SJCRH30 (cell line): ENCODE measurements around the gene CD200R1L. TPM values are rescaled to one million over a fixed set of nuclear protein-coding genes. Genes with fewer than 3 reads are reported as not detected.

ENCODE experiments used
- DNase-seq, 2 experiments: peaks; one replicate each; pipeline ENCODE4 v3.0.0-alpha.2; 2015 to 2020
- H3K27ac ChIP-seq: fragments of 250-450 bp; sonication (Bioruptor Pico); 2 replicates; pipeline ENCODE4 v1.5.1; 2020; ENCODE audit warnings: mild to moderate bottlenecking, moderate library complexity
- H3K27me3 ChIP-seq: fragments of 250-450 bp; sonication (Bioruptor Pico); 2 replicates; pipeline ENCODE4 v1.5.1; 2020; ENCODE audit warnings: mild to moderate bottlenecking, moderate library complexity
- H3K36me3 ChIP-seq: fragments of 250-450 bp; sonication (Bioruptor Pico); 2 replicates; pipeline ENCODE4 v1.5.1; 2020; ENCODE audit warnings: mild to moderate bottlenecking, moderate library complexity
- H3K4me1 ChIP-seq: fragments of 250-450 bp; sonication (Bioruptor Pico); 2 replicates; pipeline ENCODE4 v1.5.1; 2020; ENCODE audit warnings: mild to moderate bottlenecking, moderate library complexity
- H3K4me3 ChIP-seq: fragments of 250-450 bp; sonication (Bioruptor Pico); 2 replicates; pipeline ENCODE4 v1.5.1; 2020; ENCODE audit warnings: mild to moderate bottlenecking, moderate library complexity
- H3K9me3 ChIP-seq: fragments of 250-450 bp; sonication (Bioruptor Pico); replicated peaks from 2 replicates; pipeline ENCODE4 v1.5.1; 2020; ENCODE audit warnings: mild to moderate bottlenecking, moderate library complexity
- total RNA-seq: library from RNA; depleted of rRNA; stranded (reverse); fragments of >200 nt; shearing (Covaris generic); gene quantifications from 2 replicates; pipeline ENCODE4 v1.2.3, GENCODE V29; 2014

CD200R1L gene
- total RNA-seq, 1 experiment from 2014 or later = not detected

DNA sequence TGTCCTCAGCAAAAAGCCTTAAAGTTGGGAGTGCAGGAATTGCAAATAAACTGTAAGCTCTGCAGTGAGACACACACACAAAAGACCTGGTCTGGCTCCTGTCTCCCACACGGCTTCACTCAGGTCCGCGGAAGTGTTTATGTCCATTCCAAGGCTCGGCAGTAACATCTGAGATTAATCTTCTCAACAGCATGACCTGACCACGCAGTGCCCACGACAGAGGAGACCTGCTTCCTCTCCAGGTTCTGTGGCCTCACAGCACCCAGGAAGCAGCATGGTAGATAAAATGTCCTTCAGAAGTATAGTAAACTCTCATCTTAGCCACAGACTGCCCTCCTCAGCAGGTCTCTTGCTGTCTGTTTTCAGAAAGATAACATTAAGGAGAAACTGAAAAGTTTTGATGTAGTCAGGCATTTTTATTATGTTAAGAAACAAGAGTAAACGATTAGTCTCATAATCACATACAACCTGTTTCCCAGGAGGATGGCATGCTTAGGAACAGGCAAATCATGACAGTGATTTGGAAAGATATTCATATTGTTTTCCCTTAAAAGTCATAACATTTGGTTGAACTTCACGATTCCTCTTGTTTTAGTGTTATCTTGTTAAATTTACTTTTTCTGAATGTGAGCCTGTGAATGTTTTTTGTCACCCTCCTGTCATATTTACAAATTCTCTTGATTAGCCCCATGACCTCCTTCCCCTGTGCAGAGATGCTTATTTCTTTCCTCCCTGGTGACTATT, 34.6 kb downstream of the CD200R1L start:
- Histone ChIP-seq H3K9me3 (peaks cover 4% of the 10 kb centered on the region; the same call in 1 of the 2 replicates), H3K4me3 (no peak overlapping the region), H3K27me3 (no peaks in the 10 kb centered on the region), H3K27ac (peak overlapping the region; percentile 23; the same call in 1 of the 2 replicates), H3K4me1 (peaks cover 32% of the 10 kb centered on the region), H3K36me3 (no peaks in the 10 kb centered on the region)
- DNase-seq = peak in 1 of 2 experiments; percentile 20

GRCh38 chr3:112811131-112811884, 35.4 kb downstream of the CD200R1L start:
- Histone ChIP-seq H3K36me3 (no peaks in the 10 kb centered on the region), H3K27me3 (no peaks in the 10 kb centered on the region), H3K4me3 (no peak overlapping the region), H3K27ac (peak overlapping the region; percentile 23; the same call in 1 of the 2 replicates), H3K4me1 (peaks cover 32% of the 10 kb centered on the region), H3K9me3 (peaks cover 4% of the 10 kb centered on the region; the same call in 1 of the 2 replicates)
- DNase-seq = peak; percentile 38 to 60

DNA sequence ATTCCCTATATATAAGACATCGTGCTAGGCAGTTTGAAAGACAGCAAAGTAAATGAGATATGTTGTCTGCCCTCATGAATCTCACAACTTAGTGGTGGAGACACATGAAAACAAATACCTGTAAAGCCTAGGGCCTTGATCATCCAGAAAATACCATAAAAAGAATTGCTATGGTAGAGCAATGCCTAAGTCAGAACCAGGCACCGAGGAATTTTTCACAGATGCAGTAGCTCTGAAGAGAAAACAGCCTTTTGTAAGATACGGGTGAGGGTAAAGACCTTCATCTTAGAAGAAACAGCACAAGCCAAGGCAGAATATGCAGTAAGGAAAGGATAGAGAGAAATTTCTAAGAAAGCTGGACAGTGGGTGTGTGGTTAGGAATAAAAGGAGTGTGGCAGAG, 36.1 kb downstream of the CD200R1L start:
- DNase-seq = no peak
- Histone ChIP-seq H3K27ac (no peak overlapping the region; the same call in 1 of the 2 replicates), H3K36me3 (no peaks in the 10 kb centered on the region), H3K4me1 (peaks cover 28% of the 10 kb centered on the region), H3K4me3 (no peak overlapping the region), H3K27me3 (no peaks in the 10 kb centered on the region), H3K9me3 (no peaks in the 10 kb centered on the region; the same call in 1 of the 2 replicates)

GRCh38 chr3:112808136-112808535, 38.5 kb downstream of the CD200R1L start:
- Histone ChIP-seq H3K36me3 (no peaks in the 10 kb centered on the region), H3K9me3 (no peaks in the 10 kb centered on the region; the same call in 1 of the 2 replicates), H3K27me3 (no peaks in the 10 kb centered on the region), H3K4me3 (no peak overlapping the region), H3K27ac (no peak overlapping the region), H3K4me1 (peaks cover 20% of the 10 kb centered on the region)
- no peak for DNase-seq

- Histone ChIP-seq H3K4me3 (no peak overlapping the region), H3K4me1 (peaks cover 20% of the 10 kb centered on the region), H3K27ac (no peak overlapping the region), H3K36me3 (no peaks in the 10 kb centered on the region), H3K27me3 (no peaks in the 10 kb centered on the region), H3K9me3 (no peaks in the 10 kb centered on the region; the same call in 1 of the 2 replicates)
- no peak for DNase-seq
Measured at GRCh38 chr3:112807685-112808084, 39.0 kb downstream of the CD200R1L start.

GRCh38 chr3:112806903-112807302, 39.8 kb downstream of the CD200R1L start:
- Histone ChIP-seq H3K9me3 (no peaks in the 10 kb centered on the region; the same call in 1 of the 2 replicates), H3K27ac (no peak overlapping the region), H3K4me1 (peaks cover 14% of the 10 kb centered on the region), H3K4me3 (no peak overlapping the region), H3K27me3 (no peaks in the 10 kb centered on the region), H3K36me3 (no peaks in the 10 kb centered on the region)
- DNase-seq = no peak

- no peaks in the 10 kb centered on the region for H3K27me3 ChIP-seq
- H3K4me3 ChIP-seq = no peak overlapping the region
- H3K36me3 ChIP-seq = no peaks in the 10 kb centered on the region
- no peak overlapping the region for H3K27ac ChIP-seq
- no peak for DNase-seq
- H3K9me3 ChIP-seq = no peaks in the 10 kb centered on the region; the same call in 1 of the 2 replicates
- no peaks in the 10 kb centered on the region for H3K4me1 ChIP-seq
Measured at GRCh38 chr3:112805126-112805525, 41.5 kb downstream of the CD200R1L start.

DNA sequence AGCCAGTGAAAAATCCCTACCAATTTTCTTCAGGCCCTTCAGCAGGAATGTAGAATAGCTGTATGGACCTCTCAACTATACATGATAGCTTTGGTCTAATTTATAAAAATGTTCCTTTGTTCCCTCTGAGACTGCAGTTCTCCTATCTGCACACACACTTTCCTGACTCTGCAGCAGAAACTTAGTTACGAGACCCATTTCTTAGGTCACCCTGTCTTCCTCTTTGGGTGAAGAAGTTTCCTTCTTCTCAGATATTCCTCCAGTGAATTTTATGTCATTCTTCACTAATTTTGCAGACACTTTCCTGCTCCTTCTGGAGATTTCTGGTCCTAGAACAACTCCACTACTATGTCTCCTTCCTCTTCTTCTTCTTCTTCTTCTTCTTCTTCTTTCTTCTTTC, 42.6 kb downstream of the CD200R1L start:
- Histone ChIP-seq H3K4me3 (no peak overlapping the region), H3K4me1 (peaks cover 7% of the 10 kb centered on the region), H3K27me3 (no peaks in the 10 kb centered on the region), H3K9me3 (no peaks in the 10 kb centered on the region; the same call in none of the 2 replicates), H3K27ac (no peak overlapping the region), H3K36me3 (no peaks in the 10 kb centered on the region)
- no peak for DNase-seq

- H3K9me3 ChIP-seq = no peaks in the 10 kb centered on the region; the same call in none of the 2 replicates
- H3K27ac ChIP-seq = no peak overlapping the region
- no peak for DNase-seq
- no peaks in the 10 kb centered on the region for H3K27me3 ChIP-seq
- H3K36me3 ChIP-seq = no peaks in the 10 kb centered on the region
- H3K4me1 ChIP-seq = peaks cover 7% of the 10 kb centered on the region
- no peak overlapping the region for H3K4me3 ChIP-seq
Measured at GRCh38 chr3:112803467-112803866, 43.2 kb downstream of the CD200R1L start.

DNA sequence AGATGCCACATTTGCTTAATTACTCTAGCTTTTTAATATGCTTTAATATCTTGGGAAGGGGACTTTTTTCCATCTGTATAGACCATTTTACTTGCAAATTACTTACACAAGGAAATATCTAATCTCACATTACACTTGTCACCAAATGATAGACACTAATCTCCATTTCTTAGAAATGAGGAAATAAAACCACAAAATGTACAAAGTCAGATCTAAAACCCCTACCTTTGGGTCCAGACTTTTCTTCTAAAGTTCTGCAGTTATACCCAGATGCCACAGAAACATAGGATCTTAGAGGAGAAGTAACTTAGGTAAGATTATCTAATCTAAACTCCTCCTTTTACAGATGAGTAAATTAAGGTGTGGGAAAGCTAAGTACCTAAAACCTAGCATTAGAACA, 44.3 kb downstream of the CD200R1L start:
- no peak for DNase-seq
- no peaks in the 10 kb centered on the region for H3K36me3 ChIP-seq
- no peaks in the 10 kb centered on the region for H3K27me3 ChIP-seq
- H3K9me3 ChIP-seq = no peaks in the 10 kb centered on the region; the same call in none of the 2 replicates
- no peak overlapping the region for H3K4me3 ChIP-seq
- no peak overlapping the region for H3K27ac ChIP-seq
- H3K4me1 ChIP-seq = peaks cover 7% of the 10 kb centered on the region

DNA sequence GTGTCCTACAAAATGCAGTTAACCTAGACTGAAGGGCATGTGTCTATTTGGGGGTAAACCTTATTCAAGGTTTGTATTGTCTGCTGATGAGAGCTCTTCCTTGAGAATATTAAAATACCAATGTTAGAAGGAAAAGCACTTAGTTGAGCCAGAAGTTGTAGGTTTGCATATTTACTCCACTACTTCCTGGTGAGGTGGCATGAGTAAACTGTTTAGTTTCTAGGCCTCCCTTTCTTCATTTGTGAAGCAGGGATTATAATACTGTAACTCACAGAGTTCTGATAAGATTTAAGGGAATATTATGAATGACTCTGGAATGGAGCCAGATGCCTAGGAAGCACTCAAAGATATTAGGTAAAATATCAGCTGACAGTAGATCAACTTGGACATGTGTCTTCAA, 46.7 kb downstream of the CD200R1L start:
- no peak overlapping the region for H3K27ac ChIP-seq
- DNase-seq = no peak
- H3K36me3 ChIP-seq = no peaks in the 10 kb centered on the region
- H3K9me3 ChIP-seq = no peaks in the 10 kb centered on the region; the same call in 1 of the 2 replicates
- no peak overlapping the region for H3K4me3 ChIP-seq
- no peaks in the 10 kb centered on the region for H3K27me3 ChIP-seq
- H3K4me1 ChIP-seq = peaks cover 7% of the 10 kb centered on the region

DNA sequence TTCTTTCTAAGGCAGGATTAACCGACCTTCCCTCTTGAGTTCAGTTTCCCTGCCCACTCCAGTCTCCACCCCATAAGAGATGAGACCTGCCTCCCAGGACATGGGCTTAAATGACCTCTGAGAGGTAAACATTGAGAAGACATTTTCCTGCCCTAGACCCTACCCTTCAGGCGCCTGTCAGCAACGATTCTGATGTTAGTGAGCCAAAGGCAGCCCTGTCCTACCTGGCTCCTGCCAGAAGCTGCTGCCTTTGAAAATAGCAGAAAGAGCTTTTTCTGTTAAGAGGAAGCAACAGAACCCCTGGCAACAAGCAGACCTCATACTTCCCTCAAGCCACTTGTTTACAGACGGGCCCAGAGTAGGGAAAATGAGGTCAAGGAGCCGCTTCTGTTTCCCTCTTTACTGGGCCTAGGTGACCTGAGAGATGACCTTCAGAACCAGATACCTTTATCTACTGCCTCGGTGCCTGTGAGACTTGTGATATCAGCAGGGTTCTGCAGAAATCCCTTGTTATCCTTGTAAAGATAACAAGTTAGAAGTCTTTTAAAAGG, 52.0 kb downstream of the CD200R1L start:
- no peak for DNase-seq
- no peaks in the 10 kb centered on the region; the same call in 1 of the 2 replicates for H3K9me3 ChIP-seq
- no peak overlapping the region for H3K27ac ChIP-seq
- H3K4me3 ChIP-seq = no peak overlapping the region
- no peaks in the 10 kb centered on the region for H3K36me3 ChIP-seq
- H3K4me1 ChIP-seq = peaks cover 15% of the 10 kb centered on the region
- H3K27me3 ChIP-seq = no peaks in the 10 kb centered on the region

- peak in 1 of 2 experiments; percentile 27 for DNase-seq
- no peak overlapping the region for H3K27ac ChIP-seq
- H3K9me3 ChIP-seq = no peaks in the 10 kb centered on the region
- peaks cover 11% of the 10 kb centered on the region for H3K4me1 ChIP-seq
- no peak overlapping the region for H3K4me3 ChIP-seq
- H3K27me3 ChIP-seq = no peaks in the 10 kb centered on the region
- no peaks in the 10 kb centered on the region for H3K36me3 ChIP-seq
Measured at GRCh38 chr3:112793326-112794081, 53.2 kb downstream of the CD200R1L start.

DNA sequence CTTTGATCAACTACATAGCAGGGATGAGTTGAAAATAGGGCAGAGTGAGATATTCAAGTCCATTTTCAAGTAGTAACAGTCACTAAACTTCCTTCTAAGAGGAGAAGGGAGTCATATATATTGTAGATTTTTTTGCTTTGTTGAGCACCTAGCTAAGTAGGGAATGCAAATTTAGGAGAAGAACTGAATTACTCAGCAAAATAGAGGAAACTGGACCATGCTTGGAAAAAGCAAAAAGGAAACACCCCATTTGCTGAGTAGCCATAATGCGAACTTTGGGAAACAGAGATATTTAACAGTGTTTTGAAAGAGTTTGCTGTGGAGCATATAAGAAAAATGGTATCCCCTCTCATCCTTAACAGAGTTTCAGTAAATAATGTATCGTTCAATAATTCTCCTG, 54.9 kb downstream of the CD200R1L start:
- Histone ChIP-seq H3K36me3 (no peaks in the 10 kb centered on the region), H3K27ac (no peak overlapping the region), H3K27me3 (no peaks in the 10 kb centered on the region), H3K4me1 (peaks cover 16% of the 10 kb centered on the region), H3K9me3 (peaks cover 10% of the 10 kb centered on the region; the same call in 1 of the 2 replicates), H3K4me3 (no peak overlapping the region)
- DNase-seq = no peak
